ENCODE results near the gene ARHGAP26.

ARHGAP26 gene

GRCh38 chr5:143135832-143136551, 365.8 kb downstream of the ARHGAP26 start:
- no peak for DNase-seq (ENCODE audit: low read depth, low spot score)

DNA sequence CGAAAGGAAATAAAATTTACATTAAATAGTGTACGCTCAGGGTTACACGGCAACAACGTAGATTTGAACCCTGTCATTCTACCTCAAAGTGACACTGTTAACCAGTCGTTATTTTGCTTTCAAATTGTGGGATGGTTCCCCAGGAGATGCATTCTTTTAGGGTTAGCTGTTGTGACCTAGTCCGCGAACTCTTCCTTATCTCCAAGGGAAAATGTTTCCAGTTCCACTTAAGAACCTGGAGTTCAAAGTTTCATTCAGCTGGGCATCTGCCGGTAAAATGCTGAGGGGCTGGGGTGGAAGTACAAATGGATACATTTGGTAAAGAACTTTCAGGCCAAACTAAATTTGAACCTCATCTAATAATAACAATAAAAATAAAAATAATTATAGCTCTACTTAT, 368.7 kb downstream of the ARHGAP26 start:
- no peak for DNase-seq (ENCODE audit: low read depth, low spot score)

DNA sequence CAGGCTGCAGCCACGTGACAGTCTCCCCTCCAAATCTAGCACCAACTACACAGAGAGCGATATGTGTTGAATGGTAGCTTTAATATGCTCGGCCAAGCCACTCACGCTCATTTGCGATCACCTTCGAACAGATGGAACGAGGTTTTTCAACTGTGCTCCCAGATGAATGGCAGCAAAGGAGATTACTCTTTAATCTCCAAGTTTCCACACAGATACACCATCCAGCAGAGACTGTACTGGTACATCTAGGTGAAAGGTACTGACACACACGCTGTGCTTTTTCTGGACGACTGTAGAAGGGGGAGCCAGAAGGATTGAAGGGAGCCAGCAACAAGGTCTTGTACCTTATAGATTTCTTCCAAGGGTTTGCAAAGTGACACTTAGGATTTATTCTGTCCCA, 369.4 kb downstream of the ARHGAP26 start:
- no peak for DNase-seq (ENCODE audit: low read depth, low spot score)

GRCh38 chr5:143140492-143141203, 370.5 kb downstream of the ARHGAP26 start:
- no peak for DNase-seq (ENCODE audit: low read depth, low spot score)

DNA sequence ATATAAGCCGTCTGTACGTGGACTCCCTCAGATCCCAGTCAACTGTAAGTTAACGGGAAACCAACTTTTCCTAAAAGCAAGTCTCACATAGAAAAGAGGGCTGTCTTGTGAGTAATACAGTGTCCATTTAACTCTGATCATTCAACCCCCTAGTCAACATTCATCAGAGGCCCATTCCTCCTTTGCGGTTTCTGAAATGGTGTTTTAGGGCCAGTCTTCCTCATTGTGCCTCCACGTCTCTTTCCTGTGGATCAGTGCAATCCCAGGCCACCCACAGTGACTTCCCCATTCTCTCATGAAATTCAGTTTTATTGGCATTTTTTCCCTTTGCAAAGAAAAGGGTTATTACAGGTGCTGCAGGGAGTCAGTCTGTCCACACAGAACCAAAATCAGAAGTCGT, 371.5 kb downstream of the ARHGAP26 start:
- DNase-seq (ENCODE audit: low read depth, low spot score) = no peak

GRCh38 chr5:143142596-143143435, 372.6 kb downstream of the ARHGAP26 start:
- no peak for DNase-seq (ENCODE audit: low read depth, low spot score)

DNA sequence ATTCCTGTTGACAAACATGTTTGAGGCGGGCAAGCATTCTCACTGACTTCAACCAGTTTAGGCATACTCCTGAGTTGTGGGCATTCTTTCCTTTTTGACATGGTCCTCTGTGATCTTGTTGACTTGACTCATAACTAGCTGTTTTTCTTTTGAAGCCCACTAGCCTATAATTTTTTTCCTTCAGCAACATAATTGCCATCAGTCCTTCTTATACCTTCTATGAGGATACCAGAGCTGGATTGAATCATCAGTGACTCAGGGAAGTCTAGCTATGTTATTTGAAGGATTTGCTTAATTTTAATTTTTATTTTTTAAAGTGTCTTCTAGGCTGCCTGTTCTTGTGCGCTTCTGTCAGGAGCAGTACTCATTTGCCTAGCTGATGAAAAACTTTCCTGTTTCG, 373.8 kb downstream of the ARHGAP26 start:
- DNase-seq (ENCODE audit: low read depth, low spot score) = no peak

DNA sequence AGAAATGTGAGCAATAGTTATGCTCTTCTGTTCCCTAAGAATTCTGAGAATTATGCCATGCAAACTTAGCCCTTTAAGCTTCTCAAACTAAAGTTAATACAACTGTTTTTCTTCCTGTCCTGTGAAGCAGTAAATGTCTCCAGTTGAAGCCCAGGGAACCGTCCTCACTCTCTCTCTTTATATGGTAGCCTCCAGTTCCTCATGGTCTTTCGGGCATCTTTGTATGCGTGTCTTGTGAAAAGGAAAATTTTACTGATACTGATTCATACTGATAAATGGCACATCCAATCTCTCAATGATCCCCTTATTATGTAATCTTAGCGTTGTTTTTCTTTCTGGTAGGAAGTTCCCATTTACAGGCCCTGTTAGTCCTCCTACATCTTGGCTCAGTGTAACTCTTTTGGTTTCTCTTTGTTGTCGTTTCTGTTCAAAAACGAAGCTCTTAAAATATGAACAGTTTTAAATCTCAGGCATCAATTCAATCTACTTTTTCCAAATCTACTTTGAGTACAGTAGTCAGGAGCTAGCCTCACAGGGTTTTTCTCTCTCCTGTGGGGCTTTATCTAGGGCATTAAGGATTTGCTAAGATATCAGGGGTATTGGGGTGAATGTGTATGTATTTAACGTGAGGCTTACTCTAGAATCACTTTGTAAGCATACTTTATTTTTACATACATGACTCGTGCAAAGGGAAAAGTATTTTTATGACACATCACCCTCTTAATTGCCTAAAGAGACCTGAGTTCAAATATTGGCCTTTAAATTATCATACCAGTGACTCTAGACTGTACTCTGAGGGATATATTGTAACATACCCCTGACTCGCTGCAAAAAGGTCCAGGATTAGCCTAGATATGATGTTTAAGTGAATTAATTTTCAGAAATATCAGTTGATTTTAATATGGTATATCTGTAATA, 375.3 kb downstream of the ARHGAP26 start:
- DNase-seq (ENCODE audit: low read depth, low spot score) = no peak

DNA sequence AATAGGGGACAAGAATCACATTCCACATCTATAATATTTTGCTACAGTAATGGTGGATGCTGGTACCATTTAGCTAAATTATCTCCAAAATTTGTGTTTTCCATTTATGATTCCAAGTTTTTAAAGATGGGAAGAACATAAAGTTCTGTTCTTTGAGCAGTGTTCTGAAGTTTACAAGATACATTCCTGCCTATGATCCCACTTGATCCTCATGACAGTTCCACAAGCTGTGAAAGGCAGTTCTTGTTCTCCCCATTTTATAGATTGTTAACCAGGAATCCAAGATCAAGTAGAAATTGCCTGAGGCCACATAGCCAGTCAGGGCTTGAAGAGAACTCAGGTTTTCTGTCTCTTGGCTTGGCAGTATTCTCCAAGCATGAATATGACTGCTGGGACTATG, 376.0 kb downstream of the ARHGAP26 start:
- no peak for DNase-seq (ENCODE audit: low read depth, low spot score)

DNA sequence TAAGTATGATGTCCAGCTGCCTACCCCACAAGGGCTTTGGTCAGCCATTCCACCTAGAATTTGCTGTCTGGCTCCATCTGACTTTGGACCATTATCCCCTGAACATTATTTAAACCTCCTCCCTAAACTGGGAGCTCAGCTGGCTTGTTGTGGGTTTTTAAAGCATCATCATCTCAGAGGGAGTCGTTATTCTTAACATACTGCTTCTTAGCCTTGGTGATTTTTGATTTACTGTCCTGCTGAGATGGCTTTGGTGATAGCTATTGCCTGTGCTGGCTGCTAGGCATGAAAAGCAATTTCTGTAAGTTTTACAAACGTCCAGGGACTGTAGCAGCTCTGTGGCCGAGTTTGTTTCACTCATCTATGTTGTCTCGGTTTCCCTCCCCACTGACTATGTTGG, 377.2 kb downstream of the ARHGAP26 start:
- peak; percentile 18 for DNase-seq (ENCODE audit: low read depth, low spot score)

- no peak for DNase-seq (ENCODE audit: low read depth, low spot score)
Observed at GRCh38 chr5:143147902-143148301, 377.7 kb downstream of the ARHGAP26 start.

DNA sequence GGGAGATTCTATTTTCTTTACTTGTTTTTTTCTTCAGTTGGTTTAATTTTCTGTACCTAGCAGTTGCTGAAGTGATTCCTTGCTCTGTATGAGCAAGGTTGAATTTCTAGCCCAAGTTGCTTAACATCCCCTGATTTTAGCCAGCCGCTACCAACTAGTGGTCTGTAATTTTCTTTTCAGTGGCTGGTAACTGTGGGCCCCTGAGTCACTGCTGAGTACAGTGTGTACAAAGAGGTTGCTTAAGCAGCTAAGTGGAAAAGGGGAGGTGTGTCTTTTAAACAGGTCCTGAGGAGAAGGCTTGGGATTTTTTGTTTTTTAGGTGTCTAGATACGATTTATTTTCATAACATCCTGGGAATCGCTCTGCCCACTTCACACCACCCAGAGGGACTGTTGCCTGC, 378.6 kb downstream of the ARHGAP26 start:
- no peak for DNase-seq (ENCODE audit: low read depth, low spot score)

DNA sequence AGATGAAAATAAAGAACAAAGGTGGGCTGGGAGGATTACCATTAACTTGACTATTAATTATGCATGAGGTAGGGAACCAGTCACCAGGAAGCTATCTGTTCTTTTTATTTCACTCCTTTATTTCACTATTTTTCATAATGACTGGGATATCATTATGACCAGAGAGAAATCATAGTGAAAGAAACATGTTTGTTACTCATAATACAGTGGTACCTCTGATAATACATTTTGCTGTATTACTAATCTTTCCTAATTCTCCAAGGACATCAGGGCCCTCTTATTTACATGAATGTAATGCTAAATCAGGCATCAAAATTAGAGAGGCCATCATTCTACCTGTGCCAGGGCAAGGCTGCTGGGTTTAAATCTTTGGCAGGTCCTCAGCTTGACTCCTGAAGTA, 379.6 kb downstream of the ARHGAP26 start:
- no peak for DNase-seq (ENCODE audit: low read depth, low spot score)

- no peak for DNase-seq (ENCODE audit: low read depth, low spot score)
Observed at GRCh38 chr5:143151056-143151700, 381.0 kb downstream of the ARHGAP26 start.

DNA sequence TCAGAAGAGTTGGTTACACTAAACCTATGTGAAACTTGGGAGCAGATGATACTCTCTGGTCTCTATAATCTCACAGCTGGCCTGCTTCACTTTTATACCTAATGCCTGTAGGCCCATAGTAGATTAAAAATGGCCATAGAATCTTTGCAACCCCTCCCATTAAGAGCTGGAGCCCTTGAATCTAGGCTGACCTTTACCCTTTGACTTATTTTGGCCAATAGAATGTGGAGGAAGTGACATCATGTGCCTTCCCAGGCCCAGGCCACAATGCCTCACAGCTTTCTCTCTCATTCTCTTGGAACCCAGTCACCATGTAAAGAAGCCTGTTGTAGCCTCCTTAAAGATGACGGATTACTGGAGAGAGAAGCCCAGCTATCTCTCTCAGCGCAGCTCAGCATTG, 382.3 kb downstream of the ARHGAP26 start:
- DNase-seq (ENCODE audit: low read depth, low spot score) = no peak

GRCh38 chr5:143153332-143154119, 383.3 kb downstream of the ARHGAP26 start:
- DNase-seq (ENCODE audit: low read depth, low spot score) = peak; percentile 35

DNA sequence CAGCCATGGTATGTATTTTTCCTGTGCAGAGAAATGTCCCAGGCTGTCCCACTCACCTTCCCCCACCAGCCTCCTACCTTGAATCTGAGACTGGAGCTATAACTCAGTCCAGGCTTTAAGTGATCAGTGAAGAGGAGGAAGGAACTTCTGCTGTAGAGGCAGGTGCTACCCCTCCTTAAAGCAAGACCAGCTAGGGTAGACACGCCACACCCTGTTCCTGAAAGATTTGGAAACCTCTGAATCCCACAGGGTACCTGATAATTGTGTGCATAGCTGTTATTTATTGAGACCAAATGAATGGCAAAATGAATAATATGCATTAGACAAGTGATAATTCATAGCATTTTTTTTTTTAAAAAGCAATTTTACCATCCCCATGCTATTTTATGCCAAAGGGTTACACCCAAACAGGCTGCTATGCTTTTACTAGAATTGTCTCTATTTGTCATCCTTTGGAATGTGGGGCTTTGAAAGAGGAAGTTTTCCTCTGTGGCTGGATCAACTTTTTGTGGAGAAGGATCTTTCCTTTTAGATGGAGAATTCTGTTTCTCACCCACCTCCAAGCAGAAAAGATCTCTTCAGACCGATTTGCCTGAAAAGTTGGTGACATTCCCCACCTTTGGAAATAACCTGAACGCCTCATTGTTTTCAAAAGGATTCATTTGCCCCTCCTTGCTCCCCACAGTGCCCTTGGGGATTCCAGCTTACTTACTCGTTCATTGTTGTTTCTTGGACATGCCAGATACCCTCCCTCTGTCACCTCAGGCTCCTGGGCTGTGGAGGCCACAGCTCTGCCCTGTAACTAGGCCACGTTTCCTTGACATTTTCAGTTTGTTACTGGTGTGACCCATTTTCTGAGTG, 384.6 kb downstream of the ARHGAP26 start:
- DNase-seq (ENCODE audit: low read depth, low spot score) = no peak

GRCh38 chr5:143155455-143155854, 385.3 kb downstream of the ARHGAP26 start:
- DNase-seq (ENCODE audit: low read depth, low spot score) = no peak

GRCh38 chr5:143156086-143156485, 385.9 kb downstream of the ARHGAP26 start:
- DNase-seq (ENCODE audit: low read depth, low spot score) = no peak
